Suprapubic skin (tissue), 4 donors: Measurements from ENCODE around the gene GPLD1. TPM values are rescaled to one million over a fixed set of nuclear protein-coding genes. Genes with fewer than 3 reads are reported as not detected.

Experiments
- DNase-seq, 2 donors: peaks; one replicate each; pipeline ENCODE4 v3.0.0-alpha.2; 2019; ENCODE audit warnings: low spot score in 2 of 2
- H3K27ac ChIP-seq: fragments of 200-600 bp; sonication (generic); one replicate; pipeline ENCODE4 v1.5.1; 2019
- H3K27me3 ChIP-seq: fragments of 200-600 bp; sonication (generic); one replicate; pipeline ENCODE4 v1.5.1; 2019
- H3K36me3 ChIP-seq: fragments of 200-600 bp; sonication (generic); one replicate; pipeline ENCODE4 v1.5.1; 2019
- H3K4me1 ChIP-seq: fragments of 200-600 bp; sonication (generic); one replicate; pipeline ENCODE4 v1.5.1; 2019
- H3K4me3 ChIP-seq: fragments of 200-600 bp; sonication (generic); one replicate; pipeline ENCODE4 v1.5.1; 2019; ENCODE audit warnings: mild to moderate bottlenecking
- H3K9me3 ChIP-seq: fragments of 200-600 bp; sonication (generic); one replicate; pipeline ENCODE4 v1.5.1; 2019
- CTCF ChIP-seq, 2 donors: fragments of 200-600 bp in 1 of 2; fragments of 450-650 bp in 1 of 2; sonication (generic) in 1 of 2; IDR thresholded peaks; one replicate each; pipeline ENCODE4 v1.5.1; 2016 to 2019; ENCODE audit warnings: antibody characterized with exemption in 2 of 2, mild to moderate bottlenecking in 1 of 2, moderate library complexity in 1 of 2
- EP300 ChIP-seq: sonication (generic); formaldehyde crosslinking; IDR thresholded peaks from one replicate; pipeline ENCODE4 v1.6.1; 2017; ENCODE audit warnings: antibody characterized with exemption
- POLR2A ChIP-seq, 2 donors: fragments of 450-650 bp; IDR thresholded peaks; one replicate each; pipeline ENCODE4 v1.6.1; 2017; ENCODE audit warnings: antibody characterized with exemption in 2 of 2, mild to moderate bottlenecking in 2 of 2, moderate library complexity in 2 of 2
- POLR2AphosphoS5 ChIP-seq, 3 donors: sonication (generic); formaldehyde crosslinking; IDR thresholded peaks; one replicate each; pipeline ENCODE4 v1.6.1; 2017; ENCODE audit warnings: antibody characterized with exemption in 3 of 3
- WGBS: methylation state at CpG from one replicate; pipeline ENCODE4 v1.1.5; 2018; 5-methylcytosine and 5-hydroxymethylcytosine counted together
- total RNA-seq, 4 donors: library from RNA; depleted of rRNA; stranded (reverse); fragments of >200 nt; gene quantifications; one replicate each; pipeline ENCODE4 v1.1.0, GENCODE V29; 2016

The GPLD1 gene
- total RNA-seq, 4 donors from 2014 or later, result 28.9 to 55.3 (median 38.1) TPM

- H3K9me3 ChIP-seq, result no peaks in the 10 kb centered on the region
These were observed 28.4 kb downstream of the GPLD1 start for GRCh38 chr6:24460966-24461365.

GRCh38 chr6:24458941-24459340 lies 30.4 kb downstream of the GPLD1 start:
- Histone ChIP-seq H3K4me3 (no peak overlapping the region), H3K27ac (no peak overlapping the region), H3K36me3 (no peaks in the 10 kb centered on the region), H3K9me3 (no peaks in the 10 kb centered on the region), H3K27me3 (no peaks in the 10 kb centered on the region), H3K4me1 (no peaks in the 10 kb centered on the region)
- WGBS, result 91% methylated on average over 2 of the region's 2 CpGs
- no peak for TF ChIP-seq POLR2A (IDR thresholded peaks at IDR 0.05)
- DNase-seq, result no peak

More at GRCh38 chr6:24460966-24461365, 28.4 kb downstream of the GPLD1 start:
- H3K27ac ChIP-seq, result no peak overlapping the region
- no peak overlapping the region for H3K4me3 ChIP-seq
- no peak for DNase-seq
- H3K36me3 ChIP-seq, result no peaks in the 10 kb centered on the region
- TF ChIP-seq EP300, result no peak
- TF ChIP-seq POLR2AphosphoS5 (IDR thresholded peaks at IDR 0.05), result no peak
- TF ChIP-seq CTCF (IDR thresholded peaks at IDR 0.05), result no peak
- no peak for TF ChIP-seq POLR2A (IDR thresholded peaks at IDR 0.05)
- no peaks in the 10 kb centered on the region for H3K27me3 ChIP-seq
- H3K4me1 ChIP-seq, result no peaks in the 10 kb centered on the region
- WGBS, result 63% methylated on average over 4 of the region's 4 CpGs

DNA sequence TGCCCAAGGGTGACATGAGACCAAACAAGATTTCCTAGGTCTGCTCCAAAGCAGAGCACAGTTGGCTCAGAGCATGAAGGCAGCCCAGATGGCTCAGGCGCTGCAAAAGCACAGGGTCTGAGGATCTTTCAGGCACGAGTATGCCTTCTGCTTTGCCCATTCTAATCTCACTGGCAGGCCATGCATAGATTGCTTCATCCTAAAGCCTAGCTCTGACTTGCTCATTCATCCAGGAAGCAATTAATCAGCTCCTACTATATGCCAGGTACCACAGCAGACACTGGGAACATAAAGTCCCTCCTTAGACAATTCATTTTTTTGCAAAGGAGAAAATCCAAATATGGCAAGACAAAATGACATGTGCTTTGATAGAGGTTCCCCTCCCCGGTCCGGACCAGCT lies 31.2 kb downstream of the GPLD1 start:
- Histone ChIP-seq H3K4me1 (no peaks in the 10 kb centered on the region), H3K27ac (no peak overlapping the region), H3K9me3 (no peaks in the 10 kb centered on the region), H3K36me3 (no peaks in the 10 kb centered on the region), H3K4me3 (no peak overlapping the region), H3K27me3 (no peaks in the 10 kb centered on the region)
- TF ChIP-seq CTCF (IDR thresholded peaks at IDR 0.05) (no peak), POLR2A (IDR thresholded peaks at IDR 0.05) (no peak), POLR2AphosphoS5 (IDR thresholded peaks at IDR 0.05) (no peak), EP300 (no peak)
- 53% methylated on average over 4 of the region's 4 CpGs for WGBS
- DNase-seq, result no peak

GRCh38 chr6:24455061-24455460 lies 34.3 kb downstream of the GPLD1 start:
- H3K9me3 ChIP-seq, result no peaks in the 10 kb centered on the region
- no peak for DNase-seq
- no peak overlapping the region for H3K4me3 ChIP-seq
- H3K36me3 ChIP-seq, result no peaks in the 10 kb centered on the region
- peaks cover 2% of the 10 kb centered on the region for H3K4me1 ChIP-seq
- H3K27me3 ChIP-seq, result no peaks in the 10 kb centered on the region
- 79% methylated on average over 4 of the region's 4 CpGs for WGBS
- TF ChIP-seq CTCF (IDR thresholded peaks at IDR 0.05) (no peak), EP300 (no peak), POLR2A (IDR thresholded peaks at IDR 0.05) (no peak), POLR2AphosphoS5 (IDR thresholded peaks at IDR 0.05) (no peak)
- H3K27ac ChIP-seq, result no peak overlapping the region

- no peaks in the 10 kb centered on the region for H3K27me3 ChIP-seq
- H3K9me3 ChIP-seq, result no peaks in the 10 kb centered on the region
- H3K27ac ChIP-seq, result no peak overlapping the region
- DNase-seq, result peak in 1 of 2 donors; percentile 32
- no peaks in the 10 kb centered on the region for H3K36me3 ChIP-seq
- TF ChIP-seq EP300, result no peak
- TF ChIP-seq CTCF (IDR thresholded peaks at IDR 0.05), result no peak
- TF ChIP-seq POLR2AphosphoS5 (IDR thresholded peaks at IDR 0.05), result no peak
- no peak for TF ChIP-seq POLR2A (IDR thresholded peaks at IDR 0.05)
- peaks cover 2% of the 10 kb centered on the region for H3K4me1 ChIP-seq
- H3K4me3 ChIP-seq, result no peak overlapping the region
- 89% methylated on average over 5 of the region's 5 CpGs for WGBS
These were observed 34.9 kb downstream of the GPLD1 start for GRCh38 chr6:24454452-24454851.

DNA sequence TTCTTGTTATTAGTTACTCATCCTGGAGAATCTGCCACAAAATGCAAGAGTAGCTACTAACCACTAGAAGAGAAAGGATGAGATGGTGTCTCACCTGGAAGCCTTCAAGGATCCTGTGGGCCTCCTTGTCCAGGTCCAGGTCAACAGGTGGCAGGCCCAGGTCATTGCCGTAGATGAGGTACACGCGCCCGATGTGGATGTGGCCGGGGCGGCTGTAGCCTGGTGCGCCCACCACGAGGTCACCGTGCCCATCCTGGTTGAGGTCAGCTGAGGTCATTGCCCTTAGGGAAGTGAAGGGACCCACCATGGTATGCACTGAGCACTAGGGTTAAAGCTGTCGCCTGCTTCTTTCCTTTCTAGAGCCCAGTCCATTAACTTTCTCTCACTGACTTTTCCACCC lies 35.5 kb downstream of the GPLD1 start:
- H3K27me3 ChIP-seq, result no peaks in the 10 kb centered on the region
- WGBS, result 96% methylated on average over 10 of the region's 10 CpGs
- H3K9me3 ChIP-seq, result no peaks in the 10 kb centered on the region
- peak in 1 of 2 donors; percentile 57 for DNase-seq
- no peaks in the 10 kb centered on the region for H3K36me3 ChIP-seq
- no peak overlapping the region for H3K27ac ChIP-seq
- H3K4me1 ChIP-seq, result peaks cover 2% of the 10 kb centered on the region
- TF ChIP-seq POLR2AphosphoS5 (IDR thresholded peaks at IDR 0.05) (no peak), EP300 (no peak), CTCF (IDR thresholded peaks at IDR 0.05) (no peak), POLR2A (IDR thresholded peaks at IDR 0.05) (no peak)
- H3K4me3 ChIP-seq, result no peak overlapping the region
